GM23338 (cell line): ENCODE data around the gene AP3D1. TPM values are rescaled to one million over a fixed set of nuclear protein-coding genes. Genes with fewer than 3 reads are reported as not detected.

Experiments used
- ATAC-seq: fragments of 200-7000 bp; cut with Tn5 transposase; 3 replicates; pipeline ENCODE4 v1.9.1; 2020
- DNase-seq: peaks from one replicate; pipeline ENCODE4 v3.0.0-alpha.2; 2015; ENCODE audit warnings: low spot score
- H2AFZ ChIP-seq: fragments of 200-600 bp; sonication (generic); 2 replicates; pipeline ENCODE4 v1.8.0; 2016; ENCODE audit warnings: antibody characterized with exemption, mild to moderate bottlenecking, moderate library complexity
- H3F3A ChIP-seq: fragments of 200-600 bp; sonication (generic); replicated peaks from 2 replicates; pipeline ENCODE4 v1.8.0; 2017; ENCODE audit warnings: antibody characterized with exemption, mixed run types, low read depth
- H3K27ac ChIP-seq: fragments of 200-600 bp; sonication (generic); 2 replicates; pipeline ENCODE4 v1.6.1; 2016; ENCODE audit warnings: low read depth
- H3K27me3 ChIP-seq: fragments of 200-600 bp; sonication (generic); 2 replicates; pipeline ENCODE4 v1.8.0; 2016; ENCODE audit warnings: mild to moderate bottlenecking, mixed run types, moderate library complexity; ENCODE audit not compliant: insufficient read depth
- H3K36me3 ChIP-seq: fragments of 200-600 bp; sonication (generic); 2 replicates; pipeline ENCODE4 v1.8.0; 2016; ENCODE audit warnings: mild to moderate bottlenecking; ENCODE audit not compliant: insufficient read depth
- H3K4me1 ChIP-seq: fragments of 200-600 bp; sonication (generic); 2 replicates; pipeline ENCODE4 v1.8.0; 2016; ENCODE audit warnings: mild to moderate bottlenecking, moderate library complexity; ENCODE audit not compliant: insufficient read depth
- H3K4me2 ChIP-seq: fragments of 200-600 bp; sonication (generic); 2 replicates; pipeline ENCODE4 v1.7.1; 2017; ENCODE audit warnings: mixed run types
- H3K4me3 ChIP-seq: fragments of 200-600 bp; sonication (generic); 2 replicates; pipeline ENCODE4 v1.6.1; 2016; ENCODE audit warnings: mixed run types
- H3K79me2 ChIP-seq: fragments of 200-600 bp; sonication (generic); replicated peaks from 2 replicates; pipeline ENCODE4 v1.8.0; 2017; ENCODE audit warnings: mild to moderate bottlenecking; ENCODE audit not compliant: insufficient read depth
- H3K9me2 ChIP-seq: fragments of 200-600 bp; sonication (generic); 2 replicates; pipeline ENCODE4 v1.8.0; 2017; ENCODE audit not compliant: insufficient read depth
- H4K20me1 ChIP-seq: fragments of 200-600 bp; sonication (generic); replicated peaks from 2 replicates; pipeline ENCODE4 v1.8.0; 2017; ENCODE audit warnings: mild to moderate bottlenecking; ENCODE audit not compliant: insufficient read depth
- H3K27ac Mint-ChIP-seq: 2 replicates; pipeline ENCODE4 v1.8.0; 2020; ENCODE audit warnings: inconsistent platforms, mild to moderate bottlenecking, moderate library complexity, mixed read lengths
- H3K27me3 Mint-ChIP-seq: 3 replicates; pipeline ENCODE4 v1.8.0; 2022; ENCODE audit warnings: low read depth, mild to moderate bottlenecking, moderate library complexity, mixed read lengths, inconsistent platforms; ENCODE audit not compliant: insufficient read depth, poor library complexity
- H3K36me3 Mint-ChIP-seq: 3 replicates; pipeline ENCODE4 v1.8.0; 2021; ENCODE audit warnings: low read depth, mild to moderate bottlenecking, inconsistent platforms, moderate library complexity, mixed read lengths
- H3K4me1 Mint-ChIP-seq: 3 replicates; pipeline ENCODE4 v1.8.0; 2020; ENCODE audit warnings: mild to moderate bottlenecking, inconsistent platforms, mixed read lengths
- H3K4me3 Mint-ChIP-seq: 3 replicates; pipeline ENCODE4 v1.8.0; 2021; ENCODE audit warnings: moderate library complexity, mild to moderate bottlenecking, inconsistent platforms, mixed read lengths
- H3K9me3 Mint-ChIP-seq: 3 replicates; pipeline ENCODE4 v1.8.0; 2020; ENCODE audit warnings: moderate library complexity, mild to moderate bottlenecking, inconsistent platforms, mixed read lengths
- CREB1 ChIP-seq: fragments of 250-450 bp; sonication (Bioruptor Pico); IDR thresholded peaks from 2 replicates; pipeline ENCODE4 v1.5.0; 2020; ENCODE audit warnings: low read depth, mild to moderate bottlenecking, moderate library complexity
- CTCF ChIP-seq, 2 experiments: fragments of 200-600 bp in 1 of 2; sonication (generic) in 1 of 2; conservative IDR thresholded peaks; 2 replicates each; pipeline versions ENCODE4 v1.5.1 to v1.6.1; 2016 to 2017; ENCODE audit warnings: antibody characterized with exemption in 2 of 2, low read depth in 2 of 2, mild to moderate bottlenecking in 2 of 2, moderate library complexity in 1 of 2
- EZH2 ChIP-seq: fragments of 200-600 bp; sonication (generic); IDR thresholded peaks from one replicate; pipeline ENCODE4 v1.8.0; 2017; ENCODE audit warnings: antibody characterized with exemption, mild to moderate bottlenecking, low read depth; ENCODE audit not compliant: unreplicated experiment
- EZH2phosphoT487 ChIP-seq: fragments of 200-600 bp; sonication (generic); IDR thresholded peaks from one replicate; pipeline ENCODE4 v1.8.1; 2018; ENCODE audit warnings: antibody characterized with exemption; ENCODE audit not compliant: unreplicated experiment
- JUNB ChIP-seq: IDR thresholded peaks from one replicate; pipeline ENCODE4 v1.6.1; 2016; ENCODE audit warnings: antibody characterized with exemption; ENCODE audit not compliant: unreplicated experiment
- NANOG ChIP-seq: IDR thresholded peaks from 2 replicates; pipeline ENCODE4 v1.6.1; 2016; ENCODE audit warnings: antibody characterized with exemption, borderline replicate concordance
- POLR2AphosphoS5 ChIP-seq: IDR thresholded peaks from 2 replicates; pipeline ENCODE4 v1.6.1; 2016; ENCODE audit warnings: antibody characterized with exemption, low read depth
- REST ChIP-seq: IDR thresholded peaks from one replicate; pipeline ENCODE4 v1.6.1; 2018; ENCODE audit warnings: antibody characterized with exemption; ENCODE audit not compliant: unreplicated experiment
- STAT1 ChIP-seq: IDR thresholded peaks from one replicate; pipeline ENCODE4 v1.6.1; 2016; ENCODE audit warnings: antibody characterized with exemption; ENCODE audit not compliant: unreplicated experiment
- ZNF114 ChIP-seq: fragments of 250-450 bp; sonication (Bioruptor Pico); IDR thresholded peaks from 2 replicates; pipeline ENCODE4 v1.5.0; 2020; ENCODE audit warnings: mild to moderate bottlenecking, moderate library complexity
- ZNF331 ChIP-seq: fragments of 250-450 bp; sonication (Bioruptor Pico); IDR thresholded peaks from 2 replicates; pipeline ENCODE4 v1.5.0; 2020; ENCODE audit warnings: low read depth, mild to moderate bottlenecking, moderate library complexity
- ZNF462 ChIP-seq: fragments of 250-450 bp; sonication (Bioruptor Pico); IDR thresholded peaks from 2 replicates; pipeline ENCODE4 v1.5.0; 2020; ENCODE audit warnings: mild to moderate bottlenecking, moderate library complexity
- polyA plus RNA-seq: library from polyadenylated mRNA; unstranded; fragments of >200 nt; fragmentation: Nextera tagmentation; extraction: Ambion mirVana; gene quantifications from 2 replicates; pipeline ENCODE4 v1.2.1, GENCODE V29; 2016
- total RNA-seq: library from RNA; depleted of rRNA; stranded (reverse); fragments of >200 nt; shearing (Covaris generic); gene quantifications from 2 replicates; pipeline ENCODE4 v1.2.3, GENCODE V29; 2014
- TF ChIP-seq, protein P1 (sequence below): IDR thresholded peaks from 2 replicates; pipeline ENCODE4 v1.6.1; 2016; ENCODE audit warnings: antibody characterized with exemption

Gene AP3D1
- total and polyA plus RNA-seq, 2 experiments from 2014 or later = 101 to 236 TPM

DNA sequence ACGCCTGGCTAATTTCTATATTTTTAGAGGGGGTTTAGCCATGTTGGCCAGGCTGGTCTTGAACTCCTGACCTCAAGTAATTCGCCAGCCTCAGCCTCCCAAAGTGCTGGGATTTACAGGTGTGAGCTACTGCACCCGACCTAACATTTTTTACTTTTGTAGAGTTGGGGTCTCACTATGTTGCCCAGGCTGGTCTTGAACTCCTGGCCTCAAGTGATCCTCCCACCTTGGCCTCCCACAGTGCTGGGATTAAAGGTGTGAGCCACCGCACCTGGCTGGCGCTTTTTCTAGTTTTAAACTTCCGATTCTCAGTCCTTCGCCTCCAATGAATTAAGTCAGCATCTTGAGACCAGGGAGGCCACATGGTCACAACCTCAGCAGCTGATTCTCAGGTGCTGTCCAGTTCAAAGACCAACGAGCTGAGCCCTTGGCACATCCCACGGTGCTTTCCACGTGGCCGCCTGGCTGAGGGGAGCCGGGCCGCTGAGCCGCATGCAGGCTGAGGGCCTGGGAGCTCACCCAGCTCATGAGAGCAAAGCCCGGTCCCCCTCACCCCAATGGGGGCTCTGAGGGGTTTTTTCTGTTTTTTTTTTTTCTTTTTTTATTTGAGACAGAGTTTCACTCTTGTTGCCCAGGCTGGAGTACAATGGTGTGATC lies 9.1 kb downstream of the AP3D1 start:
- Histone ChIP-seq H4K20me1 (peaks cover 61% of the 10 kb centered on the region), H3K27ac (no peak overlapping the region), H3K27me3 (no peaks in the 10 kb centered on the region), H3K36me3 (peaks cover 4% of the 10 kb centered on the region; the same call in 1 of the 2 replicates), H2AFZ (no peak overlapping the region), H3K9me2 (no peaks in the 10 kb centered on the region), H3K4me3 (no peak overlapping the region), H3K79me2 (peaks cover 98% of the 10 kb centered on the region), H3K4me1 (no peaks in the 10 kb centered on the region), H3F3A (peaks cover 4% of the 10 kb centered on the region; the same call in 1 of the 2 replicates), H3K4me2 (no peak overlapping the region)
- TF ChIP-seq EZH2phosphoT487 = no peak
- TF ChIP-seq POLR2AphosphoS5 = no peak
- TF ChIP-seq CREB1 (CRISPR knock-in tag) = no peak
- no peak for TF ChIP-seq CTCF (conservative IDR thresholded peaks at IDR 0.05; ENCODE audit: low read depth in 2 of 2)
- no peak for TF ChIP-seq ZNF331
- no peak for TF ChIP-seq JUNB
- no peak for TF ChIP-seq EZH2
- no peak for TF ChIP-seq STAT1
- TF ChIP-seq, protein P1, sequence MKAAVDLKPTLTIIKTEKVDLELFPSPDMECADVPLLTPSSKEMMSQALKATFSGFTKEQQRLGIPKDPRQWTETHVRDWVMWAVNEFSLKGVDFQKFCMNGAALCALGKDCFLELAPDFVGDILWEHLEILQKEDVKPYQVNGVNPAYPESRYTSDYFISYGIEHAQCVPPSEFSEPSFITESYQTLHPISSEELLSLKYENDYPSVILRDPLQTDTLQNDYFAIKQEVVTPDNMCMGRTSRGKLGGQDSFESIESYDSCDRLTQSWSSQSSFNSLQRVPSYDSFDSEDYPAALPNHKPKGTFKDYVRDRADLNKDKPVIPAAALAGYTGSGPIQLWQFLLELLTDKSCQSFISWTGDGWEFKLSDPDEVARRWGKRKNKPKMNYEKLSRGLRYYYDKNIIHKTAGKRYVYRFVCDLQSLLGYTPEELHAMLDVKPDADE = no peak
- TF ChIP-seq NANOG = no peak
- no peak for TF ChIP-seq ZNF114 (CRISPR knock-in tag)
- no peak for TF ChIP-seq ZNF462 (CRISPR knock-in tag)
- no peak for TF ChIP-seq REST
- peaks cover 15% of the 10 kb centered on the region for H3K27me3 Mint-ChIP-seq
- H3K4me1 Mint-ChIP-seq = peaks cover 4% of the 10 kb centered on the region; the same call in 2 of the 3 replicates
- H3K27ac Mint-ChIP-seq = no peak overlapping the region
- H3K4me3 Mint-ChIP-seq = no peak overlapping the region
- ATAC-seq = no peak
- DNase-seq = no peak
- H3K9me3 Mint-ChIP-seq = no peaks in the 10 kb centered on the region
- peaks cover 37% of the 10 kb centered on the region for H3K36me3 Mint-ChIP-seq
